Measurements from ENCODE around the gene NUP98.
"Not testable (repeated sequence)": the region's sequence is repeated elsewhere in the genome, so short reads cannot be mapped to it uniquely, and the experiment has no call there.

The NUP98 gene

GRCh38 chr11:3664032-3664630 is 133.2 kb downstream of the NUP98 start:
- Histone ChIP-seq H3K4me1 (ENCODE audit: insufficient read depth, insufficient read length) (no peaks in the 10 kb centered on the region), H3K36me3 (ENCODE audit: insufficient read depth, insufficient read length, low read length) (peaks cover 46% of the 10 kb centered on the region), H3K9ac (ENCODE audit: insufficient read length, low read depth) (no peak overlapping the region), H3K9me3 (ENCODE audit: insufficient read depth, low read length) (no peaks in the 10 kb centered on the region), H3K27me3 (ENCODE audit: insufficient read depth, insufficient read length) (no peaks in the 10 kb centered on the region), H3K4me3 (ENCODE audit: insufficient read length, low read depth) (no peak overlapping the region)
- TF ChIP-seq YY1 (IDR thresholded peaks at IDR 0.05; ENCODE audit: insufficient read depth, insufficient read length): no peak
- no peak for TF ChIP-seq ZNF274 (IDR thresholded peaks at IDR 0.05; ENCODE audit: low read depth, low read length)
- TF ChIP-seq SUZ12 (IDR thresholded peaks at IDR 0.05; ENCODE audit: extremely low read depth, insufficient read depth, insufficient read length): no peak
- no peak for DNase-seq (ENCODE audit: low read depth, low spot score)

DNA sequence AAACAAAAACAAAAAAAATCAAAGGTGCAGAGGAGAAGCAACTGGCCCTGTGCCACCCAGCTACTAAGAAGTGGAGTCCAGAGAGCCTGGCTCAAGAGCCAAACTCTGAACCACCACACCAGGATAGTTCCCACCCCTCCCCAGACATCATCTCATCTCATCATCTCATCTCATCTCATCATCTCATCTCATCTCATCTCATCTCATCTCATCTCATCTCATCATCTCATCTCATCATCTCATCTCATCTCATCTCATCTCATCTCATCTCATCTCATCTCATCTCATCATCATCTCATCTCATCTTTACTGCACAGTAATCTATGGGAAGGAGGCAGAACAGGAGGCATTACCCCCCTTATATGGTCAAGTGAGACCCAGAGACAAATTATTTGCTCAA is 134.5 kb downstream of the NUP98 start:
- Histone ChIP-seq H3K9ac (ENCODE audit: insufficient read length, low read depth) (no peak overlapping the region), H3K4me1 (ENCODE audit: insufficient read depth, insufficient read length) (no peaks in the 10 kb centered on the region), H3K4me3 (ENCODE audit: insufficient read length, low read depth) (no peak overlapping the region), H3K27me3 (ENCODE audit: insufficient read depth, insufficient read length) (no peaks in the 10 kb centered on the region), H3K9me3 (ENCODE audit: insufficient read depth, low read length) (no peaks in the 10 kb centered on the region), H3K36me3 (ENCODE audit: insufficient read depth, insufficient read length, low read length) (peaks cover 37% of the 10 kb centered on the region)
- DNase-seq (ENCODE audit: low read depth, low spot score): no peak
- TF ChIP-seq ZNF274 (IDR thresholded peaks at IDR 0.05; ENCODE audit: low read depth, low read length) (no peak), YY1 (IDR thresholded peaks at IDR 0.05; ENCODE audit: insufficient read depth, insufficient read length) (no peak), SUZ12 (IDR thresholded peaks at IDR 0.05; ENCODE audit: extremely low read depth, insufficient read depth, insufficient read length) (no peak)

DNA sequence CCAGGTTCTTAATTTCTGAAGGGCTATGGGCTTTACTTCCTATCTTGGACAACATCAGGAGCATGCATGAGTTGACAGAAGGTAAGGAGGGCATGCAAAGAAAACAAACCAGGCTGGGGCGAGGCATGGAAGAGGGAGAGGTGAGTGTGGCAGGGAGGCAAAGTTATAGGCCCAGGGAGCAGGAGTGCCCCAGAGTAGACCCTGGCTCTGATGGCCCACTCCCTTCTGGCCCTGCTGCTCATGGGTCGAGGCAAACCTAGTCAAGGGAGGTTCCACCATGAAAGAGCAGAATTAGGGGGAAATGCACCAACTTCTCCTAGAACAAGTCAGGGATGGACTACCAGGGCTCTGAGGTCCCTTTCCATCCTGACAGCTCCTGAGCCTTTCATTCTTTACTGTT is 136.4 kb downstream of the NUP98 start:
- no peak overlapping the region for H3K4me3 ChIP-seq (ENCODE audit: insufficient read length, low read depth)
- H3K9ac ChIP-seq (ENCODE audit: insufficient read length, low read depth): no peak overlapping the region
- H3K4me1 ChIP-seq (ENCODE audit: insufficient read depth, insufficient read length): no peaks in the 10 kb centered on the region
- peaks cover 20% of the 10 kb centered on the region for H3K36me3 ChIP-seq (ENCODE audit: insufficient read depth, insufficient read length, low read length)
- no peaks in the 10 kb centered on the region for H3K27me3 ChIP-seq (ENCODE audit: insufficient read depth, insufficient read length)
- DNase-seq (ENCODE audit: low read depth, low spot score): no peak
- no peaks in the 10 kb centered on the region for H3K9me3 ChIP-seq (ENCODE audit: insufficient read depth, low read length)
- TF ChIP-seq SUZ12 (IDR thresholded peaks at IDR 0.05; ENCODE audit: extremely low read depth, insufficient read depth, insufficient read length) (no peak), YY1 (IDR thresholded peaks at IDR 0.05; ENCODE audit: insufficient read depth, insufficient read length) (no peak), ZNF274 (IDR thresholded peaks at IDR 0.05; ENCODE audit: low read depth, low read length) (no peak)

DNA sequence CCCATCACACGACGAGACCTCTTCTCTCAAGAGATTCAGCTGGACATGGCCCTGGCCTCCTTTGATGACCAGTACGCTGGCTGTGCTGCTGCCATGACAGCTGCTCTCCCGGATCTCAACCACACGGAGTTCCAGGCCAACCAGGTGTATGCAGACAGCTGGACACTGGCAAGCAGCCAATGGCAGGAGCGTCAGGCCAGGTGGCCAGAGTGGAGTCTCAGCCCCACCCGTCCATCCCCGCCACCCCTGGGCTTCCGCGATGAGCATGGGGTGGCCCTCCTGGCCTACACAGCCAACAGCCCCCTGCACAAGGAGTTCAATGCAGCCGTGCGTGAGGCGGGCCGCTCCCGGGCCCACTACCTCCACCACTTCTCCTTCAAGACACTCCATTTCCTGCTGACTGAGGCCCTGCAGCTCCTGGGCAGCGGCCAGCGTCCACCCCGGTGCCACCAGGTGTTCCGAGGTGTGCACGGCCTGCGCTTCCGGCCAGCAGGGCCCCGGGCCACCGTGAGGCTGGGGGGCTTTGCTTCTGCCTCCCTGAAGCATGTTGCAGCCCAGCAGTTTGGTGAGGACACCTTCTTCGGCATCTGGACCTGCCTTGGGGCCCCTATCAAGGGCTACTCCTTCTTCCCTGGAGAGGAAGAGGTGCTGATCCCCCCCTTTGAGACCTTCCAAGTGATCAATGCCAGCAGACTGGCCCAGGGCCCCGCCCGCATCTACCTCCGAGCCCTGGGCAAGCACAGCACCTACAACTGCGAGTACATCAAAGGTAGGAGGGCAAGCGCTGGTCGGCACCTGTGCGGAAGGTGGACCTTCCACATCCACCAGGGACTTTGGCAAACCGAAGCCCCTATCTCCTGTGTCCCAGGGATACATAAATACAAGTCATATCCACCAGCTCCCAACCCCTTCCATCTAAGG is 137.5 kb downstream of the NUP98 start:
- Histone ChIP-seq H3K36me3 (ENCODE audit: insufficient read depth, insufficient read length, low read length) (peaks cover 9% of the 10 kb centered on the region), H3K4me3 (ENCODE audit: insufficient read length, low read depth) (no peak overlapping the region), H3K9me3 (ENCODE audit: insufficient read depth, low read length) (no peaks in the 10 kb centered on the region), H3K4me1 (ENCODE audit: insufficient read depth, insufficient read length) (no peaks in the 10 kb centered on the region), H3K9ac (ENCODE audit: insufficient read length, low read depth) (no peak overlapping the region), H3K27me3 (ENCODE audit: insufficient read depth, insufficient read length) (no peaks in the 10 kb centered on the region)
- DNase-seq (ENCODE audit: low read depth, low spot score): no peak
- TF ChIP-seq SUZ12 (IDR thresholded peaks at IDR 0.05; ENCODE audit: extremely low read depth, insufficient read depth, insufficient read length): no peak

GRCh38 chr11:3658252-3658651 is 139.1 kb downstream of the NUP98 start:
- DNase-seq (ENCODE audit: low read depth, low spot score): no peak
- no peaks in the 10 kb centered on the region for H3K27me3 ChIP-seq (ENCODE audit: insufficient read depth, insufficient read length)
- no peaks in the 10 kb centered on the region for H3K36me3 ChIP-seq (ENCODE audit: insufficient read depth, insufficient read length, low read length)
- no peak for TF ChIP-seq YY1 (IDR thresholded peaks at IDR 0.05; ENCODE audit: insufficient read depth, insufficient read length)
- TF ChIP-seq SUZ12 (IDR thresholded peaks at IDR 0.05; ENCODE audit: extremely low read depth, insufficient read depth, insufficient read length): no peak
- no peak for TF ChIP-seq ZNF274 (IDR thresholded peaks at IDR 0.05; ENCODE audit: low read depth, low read length)
- H3K9ac ChIP-seq (ENCODE audit: insufficient read length, low read depth): no peak overlapping the region
- H3K4me1 ChIP-seq (ENCODE audit: insufficient read depth, insufficient read length): no peaks in the 10 kb centered on the region
- no peak overlapping the region for H3K4me3 ChIP-seq (ENCODE audit: insufficient read length, low read depth)
- H3K9me3 ChIP-seq (ENCODE audit: insufficient read depth, low read length): no peaks in the 10 kb centered on the region

- not testable (repeated sequence) for H3K4me3 ChIP-seq (ENCODE audit: insufficient read length, low read depth); H3K9me3 ChIP-seq (ENCODE audit: insufficient read depth, low read length); DNase-seq (ENCODE audit: low read depth, low spot score); H3K36me3 ChIP-seq (ENCODE audit: insufficient read depth, insufficient read length, low read length); H3K9ac ChIP-seq (ENCODE audit: insufficient read length, low read depth); H3K27me3 ChIP-seq (ENCODE audit: insufficient read depth, insufficient read length); H3K4me1 ChIP-seq (ENCODE audit: insufficient read depth, insufficient read length)
Measured at GRCh38 chr11:3657331-3657730, 140.0 kb downstream of the NUP98 start.

GRCh38 chr11:3655547-3655946 is 141.8 kb downstream of the NUP98 start:
- H3K36me3 ChIP-seq (ENCODE audit: insufficient read depth, insufficient read length, low read length): no peaks in the 10 kb centered on the region
- H3K4me1 ChIP-seq (ENCODE audit: insufficient read depth, insufficient read length): no peaks in the 10 kb centered on the region
- no peak overlapping the region for H3K4me3 ChIP-seq (ENCODE audit: insufficient read length, low read depth)
- no peak for DNase-seq (ENCODE audit: low read depth, low spot score)
- H3K27me3 ChIP-seq (ENCODE audit: insufficient read depth, insufficient read length): no peaks in the 10 kb centered on the region
- no peaks in the 10 kb centered on the region for H3K9me3 ChIP-seq (ENCODE audit: insufficient read depth, low read length)
- H3K9ac ChIP-seq (ENCODE audit: insufficient read length, low read depth): no peak overlapping the region
- TF ChIP-seq ZNF274 (IDR thresholded peaks at IDR 0.05; ENCODE audit: low read depth, low read length) (no peak), SUZ12 (IDR thresholded peaks at IDR 0.05; ENCODE audit: extremely low read depth, insufficient read depth, insufficient read length) (no peak)

- not testable (repeated sequence) for DNase-seq (ENCODE audit: low read depth, low spot score); H3K4me1 ChIP-seq (ENCODE audit: insufficient read depth, insufficient read length); H3K9ac ChIP-seq (ENCODE audit: insufficient read length, low read depth); H3K36me3 ChIP-seq (ENCODE audit: insufficient read depth, insufficient read length, low read length); H3K9me3 ChIP-seq (ENCODE audit: insufficient read depth, low read length); H3K4me3 ChIP-seq (ENCODE audit: insufficient read length, low read depth); H3K27me3 ChIP-seq (ENCODE audit: insufficient read depth, insufficient read length)
Measured at GRCh38 chr11:3652514-3652913, 144.8 kb downstream of the NUP98 start.

DNA sequence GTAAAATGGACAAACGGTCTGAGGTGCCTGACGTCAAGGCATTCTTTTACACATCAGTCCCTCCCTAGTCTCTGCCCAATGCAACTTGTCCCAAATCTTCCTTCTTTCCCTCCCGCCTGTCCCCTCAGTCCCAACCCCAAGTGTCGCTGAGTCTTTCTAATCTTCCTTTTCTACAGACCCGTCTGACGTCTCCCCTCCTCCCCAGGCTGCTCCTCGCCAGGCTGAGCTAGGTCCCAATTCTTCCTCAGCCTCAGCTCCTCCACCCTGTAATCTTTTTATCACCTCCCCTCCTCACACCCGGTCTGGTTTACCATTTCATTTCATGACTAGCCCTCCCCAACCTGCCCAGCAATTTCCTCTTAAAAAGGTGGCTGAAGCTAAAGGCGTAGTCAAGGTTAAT is 148.0 kb downstream of the NUP98 start:
- not testable (repeated sequence) for H3K4me3 ChIP-seq (ENCODE audit: insufficient read length, low read depth); DNase-seq (ENCODE audit: low read depth, low spot score); H3K9ac ChIP-seq (ENCODE audit: insufficient read length, low read depth)

DNA sequence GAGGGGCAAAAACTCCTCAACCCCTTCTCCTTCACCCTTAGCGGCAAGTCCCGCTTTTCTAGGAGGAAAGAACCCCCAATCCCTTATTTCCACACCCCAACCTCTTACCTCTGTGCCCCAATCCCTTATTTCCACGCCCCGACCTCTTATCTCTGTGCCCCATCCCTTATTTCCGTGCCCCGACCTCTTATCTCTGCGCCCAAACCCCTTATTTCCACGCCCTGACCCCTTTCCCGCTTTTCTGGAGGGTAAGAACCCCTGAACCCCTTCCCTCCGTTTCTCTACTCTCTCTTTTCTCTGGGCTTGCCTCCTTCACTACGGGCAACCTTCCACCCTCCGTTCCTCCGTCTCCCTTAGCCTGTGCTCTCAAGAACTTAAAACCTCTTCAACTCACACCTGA is 148.5 kb downstream of the NUP98 start:
- DNase-seq (ENCODE audit: low read depth, low spot score); H3K4me3 ChIP-seq (ENCODE audit: insufficient read length, low read depth); H3K27me3 ChIP-seq (ENCODE audit: insufficient read depth, insufficient read length); H3K36me3 ChIP-seq (ENCODE audit: insufficient read depth, insufficient read length, low read length); H3K4me1 ChIP-seq (ENCODE audit: insufficient read depth, insufficient read length); H3K9me3 ChIP-seq (ENCODE audit: insufficient read depth, low read length); H3K9ac ChIP-seq (ENCODE audit: insufficient read length, low read depth): not testable (repeated sequence)

More for the DNA sequence above, 148.0 kb downstream of the NUP98 start:
- not testable (repeated sequence) for H3K4me1 ChIP-seq (ENCODE audit: insufficient read depth, insufficient read length); H3K27me3 ChIP-seq (ENCODE audit: insufficient read depth, insufficient read length); H3K36me3 ChIP-seq (ENCODE audit: insufficient read depth, insufficient read length, low read length); H3K9me3 ChIP-seq (ENCODE audit: insufficient read depth, low read length)
